ENCODE measurements around the gene SLCO4A1.

Gene SLCO4A1

DNA sequence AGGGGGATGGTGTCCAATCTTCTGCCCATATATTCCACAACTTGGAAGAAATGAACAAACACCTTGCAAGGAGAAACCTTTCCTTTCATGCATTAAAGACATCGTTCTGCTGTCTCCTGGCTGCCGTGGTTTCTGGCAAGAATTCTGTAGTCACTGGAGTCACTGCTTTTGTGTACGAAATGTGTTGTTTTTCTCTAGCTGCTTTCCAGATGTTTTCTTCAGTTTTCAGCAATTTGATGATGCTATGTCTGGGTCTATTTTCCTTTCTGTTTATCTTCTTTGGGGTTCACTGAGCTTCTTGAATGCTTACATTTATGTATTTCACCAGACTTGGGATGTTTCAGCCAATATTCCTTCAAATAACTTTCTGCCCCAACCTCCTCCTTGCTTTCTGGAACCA lies 40.6 kb upstream of the SLCO4A1 start:
- Histone ChIP-seq H2BK120ac (ENCODE audit: low read depth, low read length) (no peak overlapping the region), H3K4me1 (ENCODE audit: control insufficient read depth in 2 of 2, insufficient read depth in 1 of 2, low read depth in 1 of 2, low read length in 2 of 2) (peaks cover 0 to 8% of the 10 kb centered on the region in 2 donors), H3K27ac (replicated peaks; ENCODE audit: low read length) (no peak overlapping the region), H3K18ac (ENCODE audit: low read length) (no peak overlapping the region), H3K4me2 (ENCODE audit: insufficient read depth, low read length, poor library complexity, severe bottlenecking) (no peak overlapping the region), H3K14ac (ENCODE audit: low read length) (no peak overlapping the region), H3K9me3 (replicated peaks in 1 of 2; ENCODE audit: control insufficient read depth in 2 of 2, insufficient read depth in 1 of 2, low read depth in 1 of 2, low read length in 2 of 2) (peaks cover 0 to 2% of the 10 kb centered on the region in 2 donors), H2AFZ (ENCODE audit: low read length) (no peak overlapping the region), H3K23ac (ENCODE audit: low read depth, low read length, poor library complexity) (no peak overlapping the region), H3K79me1 (ENCODE audit: low read depth, low read length) (peaks cover 2% of the 10 kb centered on the region), H4K8ac (ENCODE audit: low read depth, low read length) (no peak overlapping the region), H4K91ac (ENCODE audit: low read depth, low read length, poor library complexity) (no peak overlapping the region), H2BK12ac (ENCODE audit: low read length) (no peak overlapping the region), H3K4ac (ENCODE audit: low read length) (no peak overlapping the region), H3K4me3 (ENCODE audit: low read length in 2 of 2) (no peak overlapping the region), H2AK5ac (ENCODE audit: low read depth, low read length) (no peak overlapping the region), H3K27me3 (ENCODE audit: control insufficient read depth in 3 of 3, insufficient read depth in 3 of 3, low read depth in 1 of 3, low read length in 3 of 3) (peaks cover 0 to 43% (median 0%) of the 10 kb centered on the region in 3 experiments), H3K36me3 (replicated peaks in 1 of 2; ENCODE audit: control insufficient read depth in 2 of 2, insufficient read depth in 2 of 2, low read length in 2 of 2) (no peaks in the 10 kb centered on the region), H2BK5ac (ENCODE audit: low read length) (no peak overlapping the region), H2BK15ac (ENCODE audit: low read length) (no peak overlapping the region), H3K9ac (ENCODE audit: low read depth, low read length, poor library complexity) (no peak overlapping the region)
- no CpG with 5 or more reads among the region's 3 CpGs for WGBS, 2 donors (ENCODE audit: extremely low coverage in 2 of 2, insufficient read length in 2 of 2, insufficient replicate concordance in 1 of 2)
- no peak for DNase-seq (ENCODE audit: low spot score)

DNA sequence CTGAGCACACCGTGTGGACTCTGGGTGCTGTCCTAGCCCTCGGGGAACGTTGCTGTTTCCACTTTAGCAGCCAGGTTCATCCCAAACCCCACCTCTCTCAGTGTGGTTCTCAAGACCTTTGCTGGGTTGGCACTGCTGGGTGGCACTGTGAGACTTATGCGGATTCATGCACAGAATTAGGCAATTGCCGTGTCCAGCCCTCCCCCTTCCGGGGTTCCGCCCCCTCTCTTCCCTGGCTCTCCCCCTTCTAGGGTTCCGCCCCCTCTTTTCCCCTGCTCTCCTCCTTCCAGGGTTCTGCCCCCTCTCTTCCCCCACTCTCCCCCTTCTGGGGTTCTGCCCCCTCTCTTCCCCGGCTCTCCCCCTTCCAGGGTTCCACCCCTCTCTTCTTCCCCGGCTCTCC lies 39.8 kb upstream of the SLCO4A1 start:
- H3K36me3 ChIP-seq (replicated peaks in 1 of 2; ENCODE audit: control insufficient read depth in 2 of 2, insufficient read depth in 2 of 2, low read length in 2 of 2), result no peaks in the 10 kb centered on the region
- H3K14ac ChIP-seq (ENCODE audit: low read length), result no peak overlapping the region
- H3K4me1 ChIP-seq (ENCODE audit: control insufficient read depth in 2 of 2, insufficient read depth in 1 of 2, low read depth in 1 of 2, low read length in 2 of 2), result peaks cover 0 to 8% of the 10 kb centered on the region in 2 donors
- H3K27me3 ChIP-seq (ENCODE audit: control insufficient read depth in 3 of 3, insufficient read depth in 3 of 3, low read depth in 1 of 3, low read length in 3 of 3), result peaks cover 0 to 35% (median 0%) of the 10 kb centered on the region in 3 experiments
- no peak overlapping the region for H2BK120ac ChIP-seq (ENCODE audit: low read depth, low read length)
- WGBS, 2 donors (ENCODE audit: extremely low coverage in 2 of 2, insufficient read length in 2 of 2, insufficient replicate concordance in 1 of 2), result no CpG with 5 or more reads among the region's 10 CpGs
- H2AFZ ChIP-seq (ENCODE audit: low read length), result no peak overlapping the region
- no peak overlapping the region for H3K4ac ChIP-seq (ENCODE audit: low read length)
- H2AK5ac ChIP-seq (ENCODE audit: low read depth, low read length), result no peak overlapping the region
- H4K8ac ChIP-seq (ENCODE audit: low read depth, low read length), result no peak overlapping the region
- H2BK12ac ChIP-seq (ENCODE audit: low read length), result no peak overlapping the region
- H3K23ac ChIP-seq (ENCODE audit: low read depth, low read length, poor library complexity), result no peak overlapping the region
- H2BK15ac ChIP-seq (ENCODE audit: low read length), result no peak overlapping the region
- H3K79me1 ChIP-seq (ENCODE audit: low read depth, low read length), result peaks cover 3% of the 10 kb centered on the region
- no peak overlapping the region for H3K9ac ChIP-seq (ENCODE audit: low read depth, low read length, poor library complexity)
- no peak overlapping the region for H3K27ac ChIP-seq (replicated peaks; ENCODE audit: low read length)
- H3K4me3 ChIP-seq (ENCODE audit: low read length in 2 of 2), result no peak overlapping the region
- H3K9me3 ChIP-seq (replicated peaks in 1 of 2; ENCODE audit: control insufficient read depth in 2 of 2, insufficient read depth in 1 of 2, low read depth in 1 of 2, low read length in 2 of 2), result peaks cover 0 to 2% of the 10 kb centered on the region in 2 donors
- no peak for DNase-seq (ENCODE audit: low spot score)
- no peak overlapping the region for H3K4me2 ChIP-seq (ENCODE audit: insufficient read depth, low read length, poor library complexity, severe bottlenecking)
- H4K91ac ChIP-seq (ENCODE audit: low read depth, low read length, poor library complexity), result no peak overlapping the region
- H3K18ac ChIP-seq (ENCODE audit: low read length), result no peak overlapping the region
- H2BK5ac ChIP-seq (ENCODE audit: low read length), result no peak overlapping the region

DNA sequence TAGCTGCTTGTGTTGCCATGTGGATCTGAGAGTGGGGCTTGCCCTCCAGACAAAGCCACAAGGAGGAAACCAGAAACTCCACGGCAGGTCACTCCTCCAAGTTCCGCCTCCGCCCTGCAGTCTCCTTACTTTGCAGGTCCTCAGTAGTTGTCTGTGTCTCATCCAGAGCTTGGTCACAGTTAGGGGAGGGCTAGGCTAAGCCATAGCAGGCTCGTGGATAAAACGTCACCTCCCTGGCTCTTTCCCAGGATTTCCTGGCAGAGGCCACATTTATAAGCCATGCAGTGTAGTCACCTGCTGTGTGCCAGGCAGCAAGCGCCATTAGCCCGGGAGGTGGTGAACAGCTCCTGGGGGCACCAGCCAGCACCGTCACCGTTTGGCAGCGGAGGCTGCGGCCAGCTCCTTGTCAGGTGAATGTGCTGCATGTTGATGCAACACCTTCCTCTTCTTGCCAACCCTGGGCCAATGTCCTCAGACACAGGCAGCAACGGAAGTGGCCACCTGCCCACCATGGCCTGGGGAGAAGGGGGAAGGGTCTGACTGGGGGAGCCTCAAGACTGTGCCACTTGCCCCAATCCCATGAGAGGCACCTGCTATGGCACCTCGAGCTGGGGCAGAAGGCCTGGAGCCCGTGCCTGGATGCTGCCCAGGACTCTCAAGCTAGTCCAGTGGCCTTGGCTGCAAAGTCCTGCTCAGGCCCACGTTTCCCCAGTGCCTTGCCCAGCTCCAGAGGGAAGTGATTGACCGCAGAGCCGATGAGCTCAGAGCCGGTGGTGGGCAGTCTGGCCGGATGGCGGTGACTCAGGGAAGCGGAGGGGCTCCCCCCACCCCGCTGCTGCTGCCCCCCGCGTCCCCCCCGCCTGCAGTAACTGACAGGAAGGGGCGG lies 39.0 kb upstream of the SLCO4A1 start:
- Histone ChIP-seq H3K14ac (ENCODE audit: low read length) (peak overlapping the region; percentile 1), H3K23ac (ENCODE audit: low read depth, low read length, poor library complexity) (peak overlapping the region; percentile 25), H2AFZ (ENCODE audit: low read length) (no peak overlapping the region), H2AK5ac (ENCODE audit: low read depth, low read length) (peak overlapping the region; percentile 19), H2BK15ac (ENCODE audit: low read length) (no peak overlapping the region), H3K4me3 (ENCODE audit: low read length in 2 of 2) (peak overlapping the region in 1 of 2 donors; percentile 29), H2BK120ac (ENCODE audit: low read depth, low read length) (no peak overlapping the region), H3K79me1 (ENCODE audit: low read depth, low read length) (peaks cover 3% of the 10 kb centered on the region), H4K8ac (ENCODE audit: low read depth, low read length) (no peak overlapping the region), H3K4me2 (ENCODE audit: insufficient read depth, low read length, poor library complexity, severe bottlenecking) (no peak overlapping the region), H2BK5ac (ENCODE audit: low read length) (peak overlapping the region; percentile 60), H3K9ac (ENCODE audit: low read depth, low read length, poor library complexity) (peak overlapping the region; percentile 2), H3K4ac (ENCODE audit: low read length) (no peak overlapping the region), H4K91ac (ENCODE audit: low read depth, low read length, poor library complexity) (no peak overlapping the region), H2BK12ac (ENCODE audit: low read length) (peak overlapping the region; percentile 78), H3K4me1 (ENCODE audit: control insufficient read depth in 2 of 2, insufficient read depth in 1 of 2, low read depth in 1 of 2, low read length in 2 of 2) (peaks cover 0 to 8% of the 10 kb centered on the region in 2 donors), H3K27ac (replicated peaks; ENCODE audit: low read length) (no peak overlapping the region), H3K36me3 (replicated peaks in 1 of 2; ENCODE audit: control insufficient read depth in 2 of 2, insufficient read depth in 2 of 2, low read length in 2 of 2) (no peaks in the 10 kb centered on the region), H3K27me3 (ENCODE audit: control insufficient read depth in 3 of 3, insufficient read depth in 3 of 3, low read depth in 1 of 3, low read length in 3 of 3) (peaks cover 0 to 36% (median 0%) of the 10 kb centered on the region in 3 experiments), H3K18ac (ENCODE audit: low read length) (peak overlapping the region; percentile 35), H3K9me3 (replicated peaks in 1 of 2; ENCODE audit: control insufficient read depth in 2 of 2, insufficient read depth in 1 of 2, low read depth in 1 of 2, low read length in 2 of 2) (peaks cover 0 to 2% of the 10 kb centered on the region in 2 donors)
- no CpG with 5 or more reads among the region's 26 CpGs for WGBS, 2 donors (ENCODE audit: extremely low coverage in 2 of 2, insufficient read length in 2 of 2, insufficient replicate concordance in 1 of 2)
- DNase-seq (ENCODE audit: low spot score), result no peak
